Measurements from ENCODE around the gene CMIP.

Gene CMIP

GRCh38 chr16:81551151-81551808, 106.7 kb downstream of the CMIP start:
- no peak overlapping the region for H3K4me3 ChIP-seq (ENCODE audit: low read length)

GRCh38 chr16:81551821-81552304, 107.3 kb downstream of the CMIP start:
- no peak for TF ChIP-seq ZNF274 (IDR thresholded peaks at IDR 0.05; ENCODE audit: low read depth, low read length)
- no peak overlapping the region for H3K4me3 ChIP-seq (ENCODE audit: low read length)

More at GRCh38 chr16:81551151-81551808, 106.7 kb downstream of the CMIP start:
- no peak for TF ChIP-seq ZNF274 (IDR thresholded peaks at IDR 0.05; ENCODE audit: low read depth, low read length)

GRCh38 chr16:81552743-81553079, 108.1 kb downstream of the CMIP start:
- TF ChIP-seq ZNF274 (IDR thresholded peaks at IDR 0.05; ENCODE audit: low read depth, low read length): no peak
- no peak overlapping the region for H3K4me3 ChIP-seq (ENCODE audit: low read length)

GRCh38 chr16:81553080-81553813, 108.6 kb downstream of the CMIP start:
- H3K4me3 ChIP-seq (ENCODE audit: low read length): no peak overlapping the region
- TF ChIP-seq ZNF274 (IDR thresholded peaks at IDR 0.05; ENCODE audit: low read depth, low read length): no peak

GRCh38 chr16:81553814-81554675, 109.4 kb downstream of the CMIP start:
- TF ChIP-seq ZNF274 (IDR thresholded peaks at IDR 0.05; ENCODE audit: low read depth, low read length): no peak
- no peak overlapping the region for H3K4me3 ChIP-seq (ENCODE audit: low read length)

- H3K4me3 ChIP-seq (ENCODE audit: low read length): no peak overlapping the region
- TF ChIP-seq ZNF274 (IDR thresholded peaks at IDR 0.05; ENCODE audit: low read depth, low read length): no peak
These were observed 110.4 kb downstream of the CMIP start for GRCh38 chr16:81554979-81555378.

GRCh38 chr16:81555660-81556059, 111.1 kb downstream of the CMIP start:
- H3K4me3 ChIP-seq (ENCODE audit: low read length): no peak overlapping the region
- no peak for TF ChIP-seq ZNF274 (IDR thresholded peaks at IDR 0.05; ENCODE audit: low read depth, low read length)

GRCh38 chr16:81556715-81557284, 112.2 kb downstream of the CMIP start:
- no peak for TF ChIP-seq ZNF274 (IDR thresholded peaks at IDR 0.05; ENCODE audit: low read depth, low read length)
- H3K4me3 ChIP-seq (ENCODE audit: low read length): no peak overlapping the region

- no peak overlapping the region for H3K4me3 ChIP-seq (ENCODE audit: low read length)
- TF ChIP-seq ZNF274 (IDR thresholded peaks at IDR 0.05; ENCODE audit: low read depth, low read length): no peak
These were observed 113.5 kb downstream of the CMIP start for GRCh38 chr16:81558077-81558443.

- no peak for TF ChIP-seq ZNF274 (IDR thresholded peaks at IDR 0.05; ENCODE audit: low read depth, low read length)
- H3K4me3 ChIP-seq (ENCODE audit: low read length): no peak overlapping the region
These were observed 114.0 kb downstream of the CMIP start for GRCh38 chr16:81558444-81559175.

GRCh38 chr16:81560979-81561657, 116.5 kb downstream of the CMIP start:
- no peak overlapping the region for H3K4me3 ChIP-seq (ENCODE audit: low read length)
- TF ChIP-seq ZNF274 (IDR thresholded peaks at IDR 0.05; ENCODE audit: low read depth, low read length): no peak

GRCh38 chr16:81562174-81562849, 117.7 kb downstream of the CMIP start:
- TF ChIP-seq ZNF274 (IDR thresholded peaks at IDR 0.05; ENCODE audit: low read depth, low read length): no peak
- H3K4me3 ChIP-seq (ENCODE audit: low read length): no peak overlapping the region

GRCh38 chr16:81562926-81563325, 118.3 kb downstream of the CMIP start:
- no peak for TF ChIP-seq ZNF274 (IDR thresholded peaks at IDR 0.05; ENCODE audit: low read depth, low read length)
- H3K4me3 ChIP-seq (ENCODE audit: low read length): no peak overlapping the region

Data from GM08714 (cell line).